HepG2 (cell line): ENCODE data around the gene YIF1A. TPM values are rescaled to one million over a fixed set of nuclear protein-coding genes. Genes with fewer than 3 reads are reported as not detected.

Experiments
- ARID3A ChIP-seq: IDR thresholded peaks from 2 replicates; pipeline ENCODE4 v1.6.1; 2012; ENCODE audit warnings: low read depth, low read length, improper control_type of control experiment
- FIP1L1 ChIP-seq: fragments of 200-400 bp; formaldehyde crosslinking; IDR thresholded peaks from 2 replicates; pipeline ENCODE4 v1.6.1; 2018; ENCODE audit warnings: low read depth, mild to moderate bottlenecking, low read length, moderate library complexity, borderline replicate concordance; ENCODE audit not compliant: insufficient read depth
- GABPA ChIP-seq, 2 experiments: IDR thresholded peaks; 2 replicates each; pipeline ENCODE4 v1.6.1; 2011 to 2016; ENCODE audit warnings: low read depth in 2 of 2, low read length in 1 of 2, missing biosample characterization in 1 of 2, missing genetic modification characterization in 1 of 2
- HDAC1 ChIP-seq: sonication (generic); formaldehyde crosslinking; IDR thresholded peaks from 2 replicates; pipeline ENCODE4 v1.5.1; 2020; ENCODE audit warnings: mild to moderate bottlenecking, missing genetic modification reagents
- HOXD1 ChIP-seq: sonication (generic); formaldehyde crosslinking; IDR thresholded peaks from 2 replicates; pipeline ENCODE4 v1.5.0; 2020; ENCODE audit warnings: missing genetic modification reagents
- ISX ChIP-seq: sonication (generic); formaldehyde crosslinking; conservative IDR thresholded peaks from 2 replicates; pipeline ENCODE4 v1.5.0; 2020; ENCODE audit warnings: missing genetic modification reagents
- KAT2B ChIP-seq: fragments of 150-350 bp; IDR thresholded peaks from 2 replicates; pipeline ENCODE4 v1.6.1; 2014; ENCODE audit warnings: low read depth, low read length, borderline replicate concordance
- MTA3 ChIP-seq: sonication (generic); formaldehyde crosslinking; IDR thresholded peaks from 2 replicates; pipeline ENCODE4 v1.4.0; 2020; ENCODE audit warnings: missing genetic modification reagents
- MXD3 ChIP-seq: IDR thresholded peaks from 2 replicates; pipeline ENCODE4 v1.6.1; 2016; ENCODE audit warnings: mild to moderate bottlenecking, missing biosample characterization, missing genetic modification reagents
- THAP7 ChIP-seq: sonication (generic); formaldehyde crosslinking; IDR thresholded peaks from 2 replicates; pipeline ENCODE4 v1.8.1; 2023; ENCODE audit warnings: mild to moderate bottlenecking, missing genetic modification reagents
- ZFP37 ChIP-seq: sonication (generic); formaldehyde crosslinking; IDR thresholded peaks from 2 replicates; pipeline ENCODE4 v1.4.0; 2020; ENCODE audit warnings: missing genetic modification reagents, borderline replicate concordance
- ZFP82 ChIP-seq: sonication (generic); formaldehyde crosslinking; IDR thresholded peaks from 2 replicates; pipeline ENCODE4 v1.5.1; 2020; ENCODE audit warnings: mild to moderate bottlenecking, missing genetic modification reagents, borderline replicate concordance
- ZNF224 ChIP-seq: sonication (generic); formaldehyde crosslinking; IDR thresholded peaks from 2 replicates; pipeline ENCODE4 v1.5.0; 2020; ENCODE audit warnings: mild to moderate bottlenecking, missing genetic modification reagents
- ZNF431 ChIP-seq: sonication (generic); formaldehyde crosslinking; IDR thresholded peaks from 2 replicates; pipeline ENCODE4 v1.9.0; 2022; ENCODE audit warnings: missing genetic modification reagents, low read depth, mild to moderate bottlenecking, borderline replicate concordance
- ZNF44 ChIP-seq: sonication (generic); formaldehyde crosslinking; IDR thresholded peaks from 2 replicates; pipeline ENCODE4 v1.5.1; 2020; ENCODE audit warnings: mild to moderate bottlenecking, missing genetic modification reagents
- ZNF556 ChIP-seq: sonication (generic); formaldehyde crosslinking; IDR thresholded peaks from 2 replicates; pipeline ENCODE4 v1.4.0; 2020; ENCODE audit warnings: mild to moderate bottlenecking, missing genetic modification reagents, borderline replicate concordance
- ZNF775 ChIP-seq: sonication (generic); formaldehyde crosslinking; IDR thresholded peaks from 2 replicates; pipeline ENCODE4 v1.4.0; 2020; ENCODE audit warnings: missing genetic modification reagents, mild to moderate bottlenecking, moderate library complexity, borderline replicate concordance
- polyA plus RNA-seq, 8 experiments: library from polyadenylated mRNA; depleted of rRNA in 3 of 8; stranded (reverse) in 7 of 8; unstranded in 1 of 8; fragments of >200 nt; fragmentation: Illumina TruSeq in 4 of 8; extraction: Trizol in 4 of 8; gene quantifications; 2 replicates each; pipeline versions ENCODE4 v1.2.1 to v1.2.3, GENCODE V29; 2011 to 2016; ENCODE audit warnings: low read depth in 4 of 8, missing spikeins in 1 of 8, mixed read lengths in 1 of 8; ENCODE audit not compliant: insufficient read depth in 1 of 8
- total RNA-seq, 5 experiments: library from RNA; depleted of rRNA; stranded (reverse); fragments of >200 nt; fragmentation: Illumina TruSeq; extraction: Trizol; gene quantifications; 2 replicates each; pipeline ENCODE4 v1.2.3, GENCODE V29; 2016; ENCODE audit warnings: low read depth in 1 of 5
- TF ChIP-seq, protein P1 (sequence below): IDR thresholded peaks from 2 replicates; pipeline ENCODE4 v1.6.1; 2016; ENCODE audit warnings: control low read depth
- TF ChIP-seq, protein P2 (sequence below): sonication (generic); formaldehyde crosslinking; IDR thresholded peaks from 2 replicates; pipeline ENCODE4 v1.8.1; 2023; ENCODE audit warnings: mild to moderate bottlenecking, inconsistent platforms, moderate library complexity, missing genetic modification reagents, borderline replicate concordance
- TF ChIP-seq, protein P3 (sequence below): sonication (generic); formaldehyde crosslinking; IDR thresholded peaks from 2 replicates; pipeline ENCODE4 v1.9.0; 2021; ENCODE audit warnings: missing genetic modification reagents, borderline replicate concordance

The YIF1A gene
- total and polyA plus RNA-seq, 2 of the 13 experiments (the other 11 are each of a cell fraction or from before 2014, with no cell fraction given), result 133 to 145 TPM

DNA sequence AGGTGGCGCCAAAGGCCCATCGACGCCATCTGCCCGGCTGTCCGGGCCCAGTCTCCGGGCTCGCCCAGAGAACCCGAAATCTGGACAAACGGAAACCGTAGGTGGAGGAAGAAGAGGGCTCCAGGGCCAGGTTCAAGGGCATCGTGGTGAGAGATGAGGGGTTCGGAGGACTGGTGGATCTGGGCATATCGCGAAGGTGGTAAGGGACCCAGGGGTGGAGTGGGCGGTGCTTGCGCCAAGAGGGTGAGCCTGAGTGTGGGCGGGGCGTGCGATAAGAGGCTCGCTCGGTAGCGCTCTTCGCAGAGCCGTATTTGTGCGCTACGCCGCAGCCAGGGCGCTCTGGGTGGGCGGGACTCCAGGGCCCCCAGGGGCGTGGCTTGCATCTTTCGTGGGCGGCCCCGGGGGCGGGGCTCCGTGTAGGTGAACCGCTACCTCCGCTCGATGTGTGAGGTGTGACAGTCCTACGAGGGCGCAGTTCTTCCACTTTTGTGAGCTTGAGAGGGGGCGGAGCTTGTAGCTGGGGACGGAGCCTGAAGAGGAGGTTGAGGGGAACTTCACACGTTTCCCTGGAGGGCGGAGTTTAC is 23.1 kb upstream of the YIF1A start (continued):
- TF ChIP-seq ZFP37 (CRISPR knock-in tag) (no peak), ZNF44 (no peak), THAP7 (CRISPR knock-in tag) (no peak), ZFP82 (CRISPR knock-in tag) (no peak), ZNF556 (peak; percentile 45; the same call in 1 of the 2 replicates), MXD3 (peak; percentile 12; the same call in 1 of the 2 replicates), HOXD1 (CRISPR knock-in tag) (peak; percentile 64; the same call in 1 of the 2 replicates), GABPA (IDR thresholded peaks at IDR 0.05; ENCODE audit: low read depth, low read length) (no peak), GABPA (CRISPR knock-in tag; IDR thresholded peaks at IDR 0.05; ENCODE audit: low read depth) (no peak), ZNF775 (no peak), ZNF431 (CRISPR knock-in tag) (no peak; the same call in 1 of the 2 replicates), ZNF224 (no peak), ARID3A (no peak), KAT2B (no peak), ISX (CRISPR knock-in tag) (no peak), FIP1L1 (no peak), HDAC1 (CRISPR knock-in tag) (peak; percentile 48; the same call in 1 of the 2 replicates), MTA3 (CRISPR knock-in tag) (no peak)
- TF ChIP-seq, protein P1, sequence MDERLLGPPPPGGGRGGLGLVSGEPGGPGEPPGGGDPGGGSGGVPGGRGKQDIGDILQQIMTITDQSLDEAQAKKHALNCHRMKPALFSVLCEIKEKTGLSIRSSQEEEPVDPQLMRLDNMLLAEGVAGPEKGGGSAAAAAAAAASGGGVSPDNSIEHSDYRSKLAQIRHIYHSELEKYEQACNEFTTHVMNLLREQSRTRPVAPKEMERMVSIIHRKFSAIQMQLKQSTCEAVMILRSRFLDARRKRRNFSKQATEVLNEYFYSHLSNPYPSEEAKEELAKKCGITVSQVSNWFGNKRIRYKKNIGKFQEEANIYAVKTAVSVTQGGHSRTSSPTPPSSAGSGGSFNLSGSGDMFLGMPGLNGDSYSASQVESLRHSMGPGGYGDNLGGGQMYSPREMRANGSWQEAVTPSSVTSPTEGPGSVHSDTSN (CRISPR knock-in tag), result no peak
- TF ChIP-seq, protein P2, sequence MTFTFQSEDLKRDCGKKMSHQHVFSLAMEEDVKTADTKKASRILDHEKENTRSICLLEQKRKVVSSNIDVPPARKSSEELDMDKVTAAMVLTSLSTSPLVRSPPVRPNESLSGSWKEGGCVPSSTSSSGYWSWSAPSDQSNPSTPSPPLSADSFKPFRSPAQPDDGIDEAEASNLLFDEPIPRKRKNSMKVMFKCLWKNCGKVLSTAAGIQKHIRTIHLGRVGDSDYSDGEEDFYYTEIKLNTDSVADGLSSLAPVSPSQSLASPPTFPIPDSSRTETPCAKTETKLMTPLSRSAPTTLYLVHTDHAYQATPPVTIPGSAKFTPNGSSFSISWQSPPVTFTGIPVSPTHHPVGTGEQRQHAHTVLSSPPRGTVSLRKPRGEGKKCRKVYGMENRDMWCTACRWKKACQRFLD (CRISPR knock-in tag), result 0 out of 2 replicates have a peak, but pooled peaks have one; percentile 46
- TF ChIP-seq, protein P3, sequence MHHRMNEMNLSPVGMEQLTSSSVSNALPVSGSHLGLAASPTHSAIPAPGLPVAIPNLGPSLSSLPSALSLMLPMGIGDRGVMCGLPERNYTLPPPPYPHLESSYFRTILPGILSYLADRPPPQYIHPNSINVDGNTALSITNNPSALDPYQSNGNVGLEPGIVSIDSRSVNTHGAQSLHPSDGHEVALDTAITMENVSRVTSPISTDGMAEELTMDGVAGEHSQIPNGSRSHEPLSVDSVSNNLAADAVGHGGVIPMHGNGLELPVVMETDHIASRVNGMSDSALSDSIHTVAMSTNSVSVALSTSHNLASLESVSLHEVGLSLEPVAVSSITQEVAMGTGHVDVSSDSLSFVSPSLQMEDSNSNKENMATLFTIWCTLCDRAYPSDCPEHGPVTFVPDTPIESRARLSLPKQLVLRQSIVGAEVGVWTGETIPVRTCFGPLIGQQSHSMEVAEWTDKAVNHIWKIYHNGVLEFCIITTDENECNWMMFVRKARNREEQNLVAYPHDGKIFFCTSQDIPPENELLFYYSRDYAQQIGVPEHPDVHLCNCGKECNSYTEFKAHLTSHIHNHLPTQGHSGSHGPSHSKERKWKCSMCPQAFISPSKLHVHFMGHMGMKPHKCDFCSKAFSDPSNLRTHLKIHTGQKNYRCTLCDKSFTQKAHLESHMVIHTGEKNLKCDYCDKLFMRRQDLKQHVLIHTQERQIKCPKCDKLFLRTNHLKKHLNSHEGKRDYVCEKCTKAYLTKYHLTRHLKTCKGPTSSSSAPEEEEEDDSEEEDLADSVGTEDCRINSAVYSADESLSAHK, result no peak
